ENCODE measurements around the gene SDHC. TPM values are rescaled to one million over a fixed set of nuclear protein-coding genes. Genes with fewer than 3 reads are reported as not detected.

SDHC gene
- total and polyA plus RNA-seq, 2 of the 13 experiments (the other 11 are each of a cell fraction or from before 2014, with no cell fraction given), result 27.1 to 229 TPM

GRCh38 chr1:161314201-161314981 is at the start of gene SDHC (continued):
- TF ChIP-seq KMT2B (CRISPR knock-in tag; IDR thresholded peaks at IDR 0.05) (peak; percentile 90), ZKSCAN5 (CRISPR knock-in tag; IDR thresholded peaks at IDR 0.05) (no peak), ZNF558 (CRISPR knock-in tag; IDR thresholded peaks at IDR 0.05; ENCODE audit: borderline replicate concordance) (peak; percentile 82; the same call in 1 of the 2 replicates), ZNF598 (CRISPR knock-in tag; IDR thresholded peaks at IDR 0.05; ENCODE audit: borderline replicate concordance) (no peak), NFIB (CRISPR knock-in tag; IDR thresholded peaks at IDR 0.05; ENCODE audit: borderline replicate concordance) (no peak), ZBTB34 (CRISPR knock-in tag; IDR thresholded peaks at IDR 0.05) (0 out of 2 replicates have a peak, but pooled peaks have one; percentile 67), ZNF589 (CRISPR knock-in tag; conservative IDR thresholded peaks at IDR 0.05) (no peak), ZBTB26 (CRISPR knock-in tag; IDR thresholded peaks at IDR 0.05; ENCODE audit: borderline replicate concordance) (peak; percentile 97), IRF1 (CRISPR knock-in tag; IDR thresholded peaks at IDR 0.05; ENCODE audit: low read depth) (no peak), ZNF430 (CRISPR knock-in tag; IDR thresholded peaks at IDR 0.05) (peak; percentile 88), POLR2AphosphoS5 (IDR thresholded peaks at IDR 0.05; ENCODE audit: low read depth, low read length) (peak; percentile 95), U2AF1 (optimal IDR thresholded peaks at IDR 0.05; ENCODE audit: low read depth, low read length) (peak; percentile 30), SRSF4 (IDR thresholded peaks at IDR 0.05; ENCODE audit: low read depth, low read length, poor library complexity, severe bottlenecking) (no peak), CBX1 (IDR thresholded peaks at IDR 0.05; ENCODE audit: low read depth) (peak; percentile 74), SMAD1 (CRISPR knock-in tag; IDR thresholded peaks at IDR 0.05; ENCODE audit: borderline replicate concordance, low read depth) (no peak; the same call in 1 of the 2 replicates), ZNF180 (CRISPR knock-in tag; IDR thresholded peaks at IDR 0.05; ENCODE audit: borderline replicate concordance, low read depth) (no peak), EZH2 (conservative IDR thresholded peaks at IDR 0.05; ENCODE audit: low read depth, low read length) (no peak), HMGA1 (CRISPR knock-in tag; conservative IDR thresholded peaks at IDR 0.05) (no peak), ZNF607 (CRISPR knock-in tag; IDR thresholded peaks at IDR 0.05; ENCODE audit: borderline replicate concordance) (peak; percentile 56; the same call in 1 of the 2 replicates), ZNF205 (CRISPR knock-in tag; IDR thresholded peaks at IDR 0.05) (no peak; the same call in 1 of the 2 replicates), PRMT3 (CRISPR knock-in tag; IDR thresholded peaks at IDR 0.05; ENCODE audit: borderline replicate concordance, low read depth) (no peak), ZNF574 (CRISPR knock-in tag; IDR thresholded peaks at IDR 0.05) (peak; percentile 66)
